Activated CD4-positive, alpha-beta T cell treated with anti-CD3 and anti-CD28 coated beads, Interleukin-10, Interleukin-2, amounts not matched to agents 100 ng/mL and 50 ng/mL, durations not matched to agents 16 hours and 8 hours (primary cell): ENCODE measurements around the gene TMC8.
"Not testable (repeated sequence)": the region's sequence is repeated elsewhere in the genome, so short reads cannot be mapped to it uniquely, and the experiment has no call there.

ENCODE experiments used
- DNase-seq: peaks from one replicate; pipeline ENCODE4 v3.0.0-alpha.2; 2020

TMC8 gene

DNA sequence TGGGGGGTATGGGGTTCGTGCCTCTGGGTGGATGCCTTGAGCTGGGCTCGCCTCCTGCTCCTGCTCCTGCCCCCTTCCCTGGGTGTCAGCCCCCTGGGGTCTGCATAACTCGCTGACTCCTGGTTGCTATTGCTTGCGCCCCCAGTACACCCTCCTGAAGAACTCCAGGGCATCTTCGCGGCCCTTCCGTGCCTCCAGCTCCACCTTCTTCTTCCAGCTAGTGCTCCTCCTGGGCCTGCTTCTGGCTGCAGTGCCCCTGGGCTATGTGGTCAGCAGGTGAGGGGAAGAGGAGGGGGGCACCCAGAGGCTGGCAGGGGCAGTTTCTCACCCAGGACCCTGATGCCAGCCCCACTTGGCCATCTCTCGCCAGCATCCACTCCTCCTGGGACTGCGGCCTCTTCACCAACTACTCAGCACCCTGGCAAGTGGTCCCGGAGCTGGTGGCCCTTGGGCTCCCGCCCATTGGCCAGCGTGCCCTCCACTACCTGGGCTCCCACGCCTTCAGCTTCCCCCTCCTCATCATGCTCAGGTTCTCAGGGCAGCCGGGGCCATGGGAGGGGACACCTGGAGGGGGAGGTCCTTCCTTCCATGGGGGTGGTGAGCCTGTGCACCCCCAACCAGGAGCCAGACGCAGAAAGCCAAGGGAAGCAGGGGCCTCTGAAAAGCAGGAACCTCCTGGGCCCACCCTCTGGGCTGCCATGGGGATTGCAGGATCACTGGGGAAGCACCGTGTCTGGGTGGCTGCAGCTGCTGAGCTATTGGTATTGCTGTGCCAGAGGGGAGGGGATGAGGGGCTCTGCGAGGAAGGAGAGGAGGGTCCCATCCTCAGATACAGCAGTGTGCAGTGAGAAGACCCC lies 7.9 kb downstream of the TMC8 start:
- no peak for DNase-seq

- not testable (repeated sequence) for DNase-seq
Observed at GRCh38 chr17:78139861-78140168, 9.2 kb downstream of the TMC8 start.

DNA sequence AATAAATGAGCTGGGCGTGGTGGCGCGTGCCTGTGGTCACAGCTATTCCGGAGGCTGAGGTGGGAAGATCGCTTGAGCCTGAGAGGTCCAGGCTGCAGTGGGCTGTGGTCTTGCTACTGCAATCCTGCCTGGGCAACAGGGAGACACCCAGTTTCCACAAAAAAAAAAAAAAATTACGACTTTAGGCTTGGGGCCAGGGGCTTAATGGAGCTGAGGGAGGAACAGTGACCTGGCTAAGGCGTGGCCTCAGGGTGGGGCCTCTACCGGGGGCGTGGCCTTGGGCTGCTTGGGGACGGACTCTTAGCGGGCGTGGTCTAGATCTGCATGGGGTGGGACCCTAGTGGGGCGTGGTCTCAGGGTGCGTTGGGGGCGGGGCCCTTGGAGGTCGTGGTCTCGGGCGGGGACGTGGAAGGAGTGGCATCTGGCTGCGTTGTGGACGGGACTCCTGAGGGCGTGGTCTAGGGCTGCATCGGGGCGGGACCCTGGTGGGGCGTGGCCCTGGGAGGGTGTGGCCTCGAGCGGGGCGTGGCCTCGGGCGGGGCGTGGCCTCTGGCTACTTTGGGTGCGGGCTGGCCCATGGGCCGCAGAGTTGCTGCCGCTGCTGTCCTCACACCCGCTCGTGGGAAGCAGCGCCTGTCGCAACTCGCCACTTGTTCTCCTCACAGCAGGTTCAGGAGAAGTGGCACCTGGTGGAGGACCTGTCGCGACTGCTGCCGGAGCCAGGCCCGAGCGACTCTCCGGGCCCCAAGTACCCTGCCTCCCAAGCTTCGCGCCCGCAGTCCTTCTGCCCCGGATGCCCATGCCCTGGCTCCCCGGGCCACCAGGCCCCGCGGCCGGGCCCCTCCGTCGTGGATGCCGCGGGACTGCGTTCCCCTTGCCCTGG lies 9.8 kb downstream of the TMC8 start:
- DNase-seq = peak; percentile 99

- no peak for DNase-seq
Observed at GRCh38 chr17:78141437-78142118, 11.0 kb downstream of the TMC8 start.

DNA sequence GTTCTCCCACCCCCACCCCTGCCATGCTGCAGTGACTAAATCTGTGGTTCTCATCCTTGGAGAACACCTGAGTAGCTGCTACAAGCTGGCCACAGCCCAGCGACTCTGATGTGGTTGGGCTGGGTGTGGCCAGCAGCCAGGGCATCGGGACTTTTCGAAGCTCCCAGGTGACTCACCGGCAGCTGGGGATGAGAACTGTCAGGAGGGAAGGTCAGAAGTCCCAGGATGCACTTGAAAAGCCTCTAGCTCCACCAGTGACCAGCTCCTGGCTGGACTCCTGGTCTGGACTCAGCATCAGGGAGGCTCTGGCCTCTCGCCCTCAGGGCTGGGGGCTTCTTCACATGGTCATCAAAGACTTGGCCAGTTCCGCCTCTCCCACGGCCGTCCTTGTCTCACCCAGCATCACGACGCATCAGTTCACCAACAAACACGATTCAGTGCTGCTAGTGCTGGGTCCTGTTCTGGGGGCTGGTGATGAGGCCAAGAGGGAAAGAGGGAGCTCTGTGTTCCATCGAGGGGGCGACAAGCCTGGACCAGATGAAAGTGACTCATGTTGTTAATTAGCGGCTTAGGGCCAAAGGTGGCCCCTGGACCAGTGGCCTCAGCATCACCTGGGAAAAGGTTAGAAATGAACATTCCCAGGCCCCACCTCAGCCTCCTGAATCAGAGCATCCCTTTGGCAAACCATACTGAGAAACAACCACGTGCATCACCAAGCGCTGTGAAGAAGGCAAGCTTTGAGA lies 11.7 kb downstream of the TMC8 start:
- no peak for DNase-seq

DNA sequence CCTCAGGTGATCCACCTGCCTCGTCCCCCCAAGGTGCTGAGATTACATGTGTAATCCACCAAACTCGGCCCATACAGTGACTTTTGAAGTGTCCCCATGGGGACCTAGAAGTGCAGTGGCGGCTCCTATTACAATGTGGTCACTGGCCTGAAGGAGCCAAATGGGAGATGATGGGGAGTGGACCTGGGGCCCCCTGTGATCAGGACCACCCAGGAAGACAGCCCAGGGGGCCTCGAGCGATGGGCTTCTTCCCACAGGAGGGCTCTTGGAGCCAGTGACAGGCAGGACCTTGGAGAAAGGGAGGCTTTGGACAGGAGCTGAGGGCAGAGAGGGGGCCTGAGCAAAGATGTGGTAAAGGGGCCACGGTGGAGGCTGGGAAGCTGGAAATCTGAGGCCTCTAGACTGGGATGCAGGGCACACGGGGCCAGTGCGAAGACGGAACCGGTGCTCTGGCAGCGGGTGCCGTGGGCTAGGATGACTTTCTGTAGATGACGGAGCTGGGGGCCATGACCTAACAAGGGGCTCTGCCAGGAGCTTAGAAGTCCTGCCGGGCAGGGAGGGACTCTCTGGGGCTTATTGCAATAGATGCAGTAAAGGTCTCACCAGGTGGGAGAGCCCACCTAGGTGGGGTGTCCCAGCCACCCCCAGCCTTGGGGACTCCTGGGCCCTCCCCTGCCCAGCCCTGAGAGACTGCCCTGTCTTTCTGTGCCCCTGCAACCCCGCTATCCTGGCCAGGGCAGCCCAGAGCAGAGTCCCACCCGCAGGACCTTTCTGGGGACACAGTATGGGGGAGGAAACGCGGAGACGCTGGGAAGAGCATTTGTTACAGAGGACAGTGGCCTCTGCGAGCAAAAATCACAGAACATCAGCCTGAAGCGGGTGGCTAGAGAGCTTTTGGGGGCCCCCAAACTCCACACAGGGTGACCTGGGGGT lies 12.9 kb downstream of the TMC8 start:
- DNase-seq = no peak

GRCh38 chr17:78144147-78144719 lies 13.7 kb downstream of the TMC8 start:
- DNase-seq = no peak

DNA sequence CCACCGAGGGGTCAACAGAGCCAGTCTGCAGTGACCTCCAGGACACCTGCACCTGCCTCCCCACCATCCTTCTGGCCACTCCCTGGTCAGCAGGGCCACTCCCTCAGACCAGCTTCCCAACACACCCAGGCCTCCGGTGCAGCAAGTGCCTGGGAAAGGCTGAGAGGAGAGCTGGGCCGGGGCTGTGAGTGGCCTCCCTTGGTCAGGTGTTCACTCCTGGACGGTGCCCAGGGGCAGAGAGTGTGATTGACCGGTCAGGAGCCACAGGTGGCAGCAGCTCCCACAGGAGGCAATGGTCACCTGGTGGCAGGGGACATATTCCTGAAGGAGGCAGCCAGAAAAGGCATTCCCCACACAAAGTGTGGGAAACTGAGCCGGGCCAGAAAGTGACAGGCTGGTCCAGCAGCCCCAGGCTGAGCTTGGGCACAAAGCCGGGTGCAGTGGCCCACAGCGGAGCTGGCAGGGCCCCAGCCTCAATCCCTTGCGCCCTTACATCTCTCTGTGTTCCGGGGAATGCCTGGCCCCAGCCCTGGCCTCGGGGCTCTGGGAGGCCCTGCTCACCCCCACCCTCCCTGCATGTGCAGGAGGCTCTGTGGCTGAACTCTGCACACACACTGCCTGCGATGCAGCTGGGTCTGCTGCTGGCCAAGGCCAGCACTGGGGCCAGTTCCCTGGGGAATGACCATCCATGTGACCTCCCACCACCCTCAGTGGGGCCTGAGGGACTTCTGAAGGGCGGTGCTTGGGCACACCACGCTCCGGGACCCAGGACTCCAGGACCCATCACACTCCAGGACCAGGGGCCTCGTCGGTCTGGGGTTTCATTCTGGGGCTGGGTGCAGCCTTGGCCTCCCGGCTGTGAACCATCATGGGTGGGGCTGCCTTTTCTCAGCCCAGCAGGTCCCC lies 14.4 kb downstream of the TMC8 start:
- DNase-seq = no peak

GRCh38 chr17:78146471-78146869 lies 15.9 kb downstream of the TMC8 start:
- no peak for DNase-seq

- DNase-seq = no peak
Observed at GRCh38 chr17:78146881-78147280, 16.3 kb downstream of the TMC8 start.

DNA sequence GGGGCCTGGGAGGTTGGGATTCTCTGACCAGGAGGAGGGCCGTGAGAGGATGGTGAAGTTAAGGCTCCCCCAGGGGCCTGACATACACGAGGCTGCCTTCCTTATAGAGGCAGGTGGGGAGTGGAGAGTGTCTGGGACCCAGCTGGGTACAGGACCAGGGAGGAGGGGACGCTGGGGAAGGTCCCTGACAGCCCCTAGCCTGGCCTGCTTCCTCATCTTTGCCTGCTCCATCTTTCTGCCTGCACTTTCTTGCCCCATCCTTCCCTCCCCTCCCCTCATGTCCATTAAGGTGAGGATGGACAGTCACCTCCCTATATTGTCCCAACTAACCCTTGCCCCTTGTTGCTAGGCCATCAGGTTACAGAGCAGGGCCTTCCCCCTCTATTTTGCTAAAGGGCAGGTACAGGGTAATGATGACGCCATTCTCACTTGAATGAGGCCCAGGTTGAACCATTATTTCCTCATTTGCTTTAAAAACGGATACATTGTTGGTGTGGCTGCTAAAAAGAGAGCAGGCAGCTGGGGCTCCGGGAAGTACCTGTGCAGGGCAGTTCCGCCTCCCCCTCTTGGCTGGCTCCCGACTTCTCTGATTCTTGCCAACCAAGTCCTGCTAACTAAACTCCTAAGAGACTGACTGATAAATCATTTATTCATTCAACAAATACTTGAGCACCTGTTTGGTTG lies 16.9 kb downstream of the TMC8 start:
- no peak for DNase-seq

DNA sequence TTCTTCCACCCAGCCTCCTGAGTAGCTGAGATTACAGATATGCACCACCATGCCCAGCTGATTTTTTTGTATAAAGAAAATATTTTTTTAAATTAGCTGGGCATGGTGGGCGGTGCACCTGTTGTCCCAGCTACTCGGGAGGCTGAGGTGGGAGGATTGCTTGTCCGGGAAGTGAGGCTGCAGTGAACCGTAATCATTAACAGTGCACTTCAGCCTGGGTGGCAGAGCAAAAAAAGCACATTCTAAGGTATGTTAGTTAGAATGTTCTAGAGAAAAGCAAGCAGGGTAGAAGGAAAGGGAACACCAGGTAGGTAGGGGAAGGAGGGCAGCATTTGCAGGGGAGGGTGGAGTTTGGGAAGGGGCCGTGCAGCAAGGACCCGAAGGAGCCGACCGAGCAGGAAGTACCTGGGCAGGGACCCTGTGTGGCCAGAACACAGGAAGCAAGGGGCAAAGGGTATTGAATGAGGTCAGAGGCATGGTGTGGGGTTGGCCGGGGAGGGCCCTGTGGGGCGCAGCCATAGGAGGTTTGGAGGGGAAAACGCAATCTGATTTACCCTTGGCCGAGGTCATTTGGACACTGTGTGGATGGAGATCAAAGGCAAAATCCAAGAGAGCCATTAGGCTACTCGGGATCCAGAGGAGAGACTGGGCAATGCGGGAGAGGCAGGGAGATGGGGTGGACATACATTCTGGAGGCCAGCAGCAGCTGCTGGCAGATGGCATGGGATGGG lies 17.9 kb downstream of the TMC8 start:
- no peak for DNase-seq

GRCh38 chr17:78151514-78152008 lies 21.0 kb downstream of the TMC8 start:
- no peak for DNase-seq

GRCh38 chr17:78154903-78155811 lies 24.6 kb downstream of the TMC8 start:
- DNase-seq = peak; percentile 58

DNA sequence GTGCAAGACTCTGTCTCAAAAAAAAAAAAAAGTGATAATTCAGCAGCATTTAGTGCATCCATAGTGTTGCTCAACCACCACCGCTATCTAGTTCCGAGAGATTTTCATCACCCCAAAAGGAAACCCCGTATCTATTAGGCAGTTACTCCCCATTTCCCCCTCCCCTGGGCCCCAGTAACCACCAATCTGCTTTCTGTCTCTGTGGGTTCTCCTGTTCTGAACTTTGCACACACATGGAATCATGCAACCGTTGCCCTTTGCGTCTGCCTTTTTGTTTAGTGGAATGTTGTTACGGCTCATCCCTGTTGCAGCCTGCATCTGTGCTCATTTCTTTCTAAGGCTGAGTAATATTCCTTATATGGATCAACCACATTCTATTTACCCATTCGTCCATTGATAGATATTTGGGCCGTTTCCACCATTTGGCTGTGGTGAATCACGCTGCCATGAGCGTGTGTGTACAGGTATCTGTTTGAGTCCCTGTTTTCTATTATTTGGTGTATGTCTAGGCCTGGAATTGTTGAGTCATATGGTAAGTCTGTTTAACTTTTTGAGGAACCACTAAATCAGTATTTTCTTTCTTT lies 29.1 kb downstream of the TMC8 start:
- DNase-seq = peak; percentile 65

DNA sequence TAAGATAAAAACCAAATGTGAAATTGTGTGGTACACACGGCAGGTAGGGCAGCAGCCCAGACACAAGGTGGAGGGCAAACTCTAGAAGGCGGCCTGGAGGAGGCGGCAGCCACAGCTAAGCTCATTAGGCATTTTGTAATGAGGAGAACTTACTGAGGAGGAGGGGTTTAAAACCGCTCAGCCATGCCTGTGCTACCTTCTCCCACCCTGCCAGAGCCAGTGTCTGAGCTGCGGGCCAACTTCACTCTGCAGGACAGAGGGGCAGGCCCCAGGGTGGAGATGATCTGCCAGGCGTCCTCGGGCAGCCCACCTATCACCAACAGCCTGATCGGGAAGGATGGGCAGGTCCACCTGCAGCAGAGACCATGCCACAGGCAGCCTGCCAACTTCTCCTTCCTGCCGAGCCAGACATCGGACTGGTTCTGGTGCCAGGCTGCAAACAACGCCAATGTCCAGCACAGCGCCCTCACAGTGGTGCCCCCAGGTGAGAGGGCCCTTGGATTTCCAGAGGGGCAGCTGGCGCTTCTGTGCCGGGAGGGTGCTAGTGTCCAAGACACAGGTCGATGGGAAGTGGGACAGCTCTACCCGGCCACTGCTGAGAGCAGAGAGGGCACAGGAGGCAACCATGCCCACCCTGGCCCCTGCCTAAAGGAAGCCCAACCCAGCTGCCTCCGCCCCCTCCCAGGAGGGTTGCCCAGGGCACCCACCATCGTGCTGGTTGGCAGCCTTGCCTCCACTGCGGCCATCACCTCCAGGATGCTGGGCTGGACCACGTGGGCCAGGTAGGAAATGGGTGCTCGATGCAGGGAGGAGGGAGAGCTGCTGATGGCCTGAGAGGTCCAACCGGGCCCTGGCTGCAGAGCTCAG lies 33.5 kb downstream of the TMC8 start:
- DNase-seq = no peak
